Measurements from ENCODE around the gene SGPL1. TPM values are rescaled to one million over a fixed set of nuclear protein-coding genes. Genes with fewer than 3 reads are reported as not detected.

Gene SGPL1
- total RNA-seq, 4 donors from 2014 or later: 12.9 to 31.0 (median 21.3) TPM

DNA sequence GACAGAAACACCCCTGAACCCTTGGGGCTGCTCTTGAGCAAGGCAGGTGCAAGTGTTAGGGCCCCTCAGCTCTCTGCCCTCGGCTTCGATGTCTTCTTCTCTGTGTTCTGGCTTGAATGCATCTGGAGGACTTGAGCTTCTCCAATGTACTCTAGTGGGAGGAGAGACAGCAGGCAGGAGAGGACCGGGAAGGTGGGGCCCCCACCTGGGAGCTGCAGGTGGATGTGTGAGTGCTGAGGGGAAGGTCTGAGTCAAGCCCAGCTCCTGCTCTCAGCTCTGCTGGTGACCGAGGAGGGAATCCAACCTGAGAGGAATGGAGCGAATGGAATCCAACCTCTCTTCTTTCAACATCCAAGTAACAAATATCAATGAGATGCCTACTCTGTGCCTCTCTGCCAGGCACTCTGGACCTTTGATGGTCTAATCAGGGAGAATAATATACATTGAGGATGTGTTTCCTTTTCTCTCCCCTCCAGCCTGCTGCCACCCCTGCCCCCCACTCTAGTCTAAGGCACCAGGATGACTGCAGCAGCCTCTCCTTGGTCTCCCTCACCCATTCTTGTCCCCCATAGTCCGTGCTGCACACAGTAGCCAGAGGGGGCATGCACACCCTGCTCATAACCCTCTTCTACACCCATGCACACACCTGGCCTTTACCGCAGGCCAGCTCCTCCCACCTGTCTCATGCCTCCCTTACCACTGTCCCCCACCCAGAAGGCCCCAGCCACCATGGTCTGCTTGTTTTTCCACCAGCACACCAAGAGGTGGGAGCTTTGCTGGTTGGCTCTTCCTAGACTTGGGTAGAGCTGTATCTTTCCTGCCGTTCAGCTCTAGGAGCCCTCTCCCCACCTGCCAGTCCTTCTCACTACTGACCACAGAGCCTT, 44.2 kb upstream of the SGPL1 start:
- Histone ChIP-seq H3K4me3 (no peak overlapping the region), H3K27ac (replicated peaks in 1 of 4) (no peak overlapping the region), H3K27me3 (no peaks in the 10 kb centered on the region), H3K36me3 (no peaks in the 10 kb centered on the region), H3K9me3 (no peaks in the 10 kb centered on the region), H3K4me1 (no peaks in the 10 kb centered on the region)
- WGBS: 94% methylated on average over 8 of the region's 8 CpGs
- intact Hi-C loops (cut with DNase I): no loop called here
- TF ChIP-seq, protein P1, sequence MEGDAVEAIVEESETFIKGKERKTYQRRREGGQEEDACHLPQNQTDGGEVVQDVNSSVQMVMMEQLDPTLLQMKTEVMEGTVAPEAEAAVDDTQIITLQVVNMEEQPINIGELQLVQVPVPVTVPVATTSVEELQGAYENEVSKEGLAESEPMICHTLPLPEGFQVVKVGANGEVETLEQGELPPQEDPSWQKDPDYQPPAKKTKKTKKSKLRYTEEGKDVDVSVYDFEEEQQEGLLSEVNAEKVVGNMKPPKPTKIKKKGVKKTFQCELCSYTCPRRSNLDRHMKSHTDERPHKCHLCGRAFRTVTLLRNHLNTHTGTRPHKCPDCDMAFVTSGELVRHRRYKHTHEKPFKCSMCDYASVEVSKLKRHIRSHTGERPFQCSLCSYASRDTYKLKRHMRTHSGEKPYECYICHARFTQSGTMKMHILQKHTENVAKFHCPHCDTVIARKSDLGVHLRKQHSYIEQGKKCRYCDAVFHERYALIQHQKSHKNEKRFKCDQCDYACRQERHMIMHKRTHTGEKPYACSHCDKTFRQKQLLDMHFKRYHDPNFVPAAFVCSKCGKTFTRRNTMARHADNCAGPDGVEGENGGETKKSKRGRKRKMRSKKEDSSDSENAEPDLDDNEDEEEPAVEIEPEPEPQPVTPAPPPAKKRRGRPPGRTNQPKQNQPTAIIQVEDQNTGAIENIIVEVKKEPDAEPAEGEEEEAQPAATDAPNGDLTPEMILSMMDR (IDR thresholded peaks at IDR 0.05): no peak
- no peak for TF ChIP-seq POLR2AphosphoS5 (IDR thresholded peaks at IDR 0.05)
- TF ChIP-seq POLR2A (IDR thresholded peaks at IDR 0.05; ENCODE audit: low read depth): no peak
- TF ChIP-seq EP300 (IDR thresholded peaks at IDR 0.05): no peak
- DNase-seq (ENCODE audit: extremely low spot score): no peak

DNA sequence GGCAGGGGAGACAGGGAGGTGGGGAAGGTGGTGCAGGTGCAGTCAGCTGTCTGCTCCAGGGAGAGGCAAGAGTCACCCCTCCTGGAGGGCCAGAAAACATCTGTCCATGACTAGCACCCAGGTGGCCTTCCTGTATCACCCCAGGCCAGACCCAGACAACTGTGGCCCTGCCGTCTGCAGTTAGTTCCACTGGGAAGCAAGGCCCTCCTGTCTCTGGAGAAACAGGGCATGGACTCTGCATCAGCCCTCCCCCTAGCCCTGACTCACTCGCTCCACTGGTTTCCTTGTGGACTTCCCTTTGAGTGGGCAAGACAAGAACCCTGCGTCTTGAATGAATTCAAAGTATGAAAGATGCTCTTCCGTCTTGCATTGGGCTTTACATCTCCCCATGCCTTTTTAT, 43.1 kb upstream of the SGPL1 start:
- no peak for DNase-seq (ENCODE audit: extremely low spot score)
- intact Hi-C loops (cut with DNase I): no loop called here
- TF ChIP-seq, protein P1 (IDR thresholded peaks at IDR 0.05): no peak
- TF ChIP-seq POLR2A (IDR thresholded peaks at IDR 0.05; ENCODE audit: low read depth): no peak
- no peak for TF ChIP-seq EP300 (IDR thresholded peaks at IDR 0.05)
- no peak for TF ChIP-seq POLR2AphosphoS5 (IDR thresholded peaks at IDR 0.05)
- Histone ChIP-seq H3K4me1 (no peaks in the 10 kb centered on the region), H3K9me3 (no peaks in the 10 kb centered on the region), H3K36me3 (no peaks in the 10 kb centered on the region), H3K4me3 (no peak overlapping the region), H3K27ac (replicated peaks in 1 of 4) (no peak overlapping the region), H3K27me3 (no peaks in the 10 kb centered on the region)
- WGBS: 85% methylated on average over 3 of the region's 4 CpGs

DNA sequence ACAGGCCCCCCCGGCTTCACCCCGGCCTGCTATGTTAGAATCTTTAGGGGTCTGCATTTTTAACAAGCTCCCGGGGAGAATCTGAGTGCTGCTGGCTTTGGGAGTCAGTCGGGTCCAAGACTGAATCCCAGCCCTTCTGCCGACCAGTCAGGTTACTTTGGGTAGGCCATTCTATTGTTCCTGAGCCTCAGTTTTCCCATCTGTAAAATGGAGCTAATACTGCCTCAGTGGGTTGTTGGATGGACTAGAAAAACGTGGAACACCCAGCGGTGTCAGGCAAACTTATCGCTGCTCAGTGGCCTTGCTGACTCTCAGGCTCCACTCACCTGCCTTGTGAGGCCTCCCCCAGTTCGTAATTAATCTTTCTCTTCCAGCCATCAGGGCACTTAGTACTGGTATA, 42.3 kb upstream of the SGPL1 start:
- no peaks in the 10 kb centered on the region for H3K36me3 ChIP-seq
- DNase-seq (ENCODE audit: extremely low spot score): no peak
- no peaks in the 10 kb centered on the region for H3K9me3 ChIP-seq
- no peaks in the 10 kb centered on the region for H3K4me1 ChIP-seq
- no peak for TF ChIP-seq POLR2A (IDR thresholded peaks at IDR 0.05; ENCODE audit: low read depth)
- TF ChIP-seq, protein P1 (IDR thresholded peaks at IDR 0.05): no peak
- no peak for TF ChIP-seq EP300 (IDR thresholded peaks at IDR 0.05)
- no peak for TF ChIP-seq POLR2AphosphoS5 (IDR thresholded peaks at IDR 0.05)
- intact Hi-C loops (cut with DNase I): no loop called here
- 87% methylated on average over 8 of the region's 9 CpGs for WGBS
- H3K27me3 ChIP-seq: no peaks in the 10 kb centered on the region
- H3K27ac ChIP-seq (replicated peaks in 1 of 4): no peak overlapping the region
- no peak overlapping the region for H3K4me3 ChIP-seq

DNA sequence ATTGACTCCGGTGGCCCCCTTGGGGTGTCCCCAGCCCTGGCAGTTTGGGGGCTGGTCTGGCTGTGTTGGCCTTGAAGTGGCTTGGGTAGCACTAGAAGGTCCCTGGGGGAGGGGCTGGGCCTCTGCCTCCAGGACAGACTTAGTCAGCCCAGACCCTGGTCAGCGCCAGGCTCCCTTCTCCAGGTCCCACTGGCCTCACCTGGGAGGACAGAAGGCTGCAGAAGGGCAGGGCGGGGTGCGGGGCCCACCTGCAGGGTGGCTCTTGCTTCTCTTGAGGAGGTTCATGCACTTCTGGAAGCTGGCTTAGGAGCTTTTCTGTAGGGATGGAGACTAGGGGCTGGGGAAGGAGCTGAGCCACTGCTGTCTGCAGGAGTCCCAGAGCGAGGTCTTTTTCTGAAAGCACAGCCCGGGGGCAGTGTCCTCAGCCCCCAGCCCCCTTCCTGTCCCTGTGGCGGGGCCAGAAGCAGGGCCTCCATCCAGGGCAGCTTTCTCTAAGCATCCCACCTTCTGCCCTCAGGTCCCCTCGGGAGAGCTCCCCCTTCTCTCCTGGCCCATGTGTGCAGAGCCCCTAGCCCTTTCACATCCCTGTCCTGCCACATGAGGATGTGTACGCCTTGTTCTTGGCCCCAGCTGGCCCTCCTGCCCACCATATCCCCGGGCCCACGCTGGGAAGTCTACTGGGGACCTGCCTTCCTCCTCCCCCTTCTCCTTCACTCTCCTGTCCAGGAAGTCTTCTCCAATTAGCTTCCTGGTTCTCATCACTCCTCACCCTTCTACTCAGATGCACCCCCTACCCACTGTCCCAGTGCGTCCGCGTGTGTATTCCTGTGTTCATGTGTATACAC, 41.6 kb upstream of the SGPL1 start:
- intact Hi-C loops (cut with DNase I): no loop called here
- H3K27me3 ChIP-seq: no peaks in the 10 kb centered on the region
- no peaks in the 10 kb centered on the region for H3K9me3 ChIP-seq
- no peaks in the 10 kb centered on the region for H3K4me1 ChIP-seq
- 93% methylated on average over 12 of the region's 14 CpGs for WGBS
- no peak for DNase-seq (ENCODE audit: extremely low spot score)
- no peak overlapping the region for H3K27ac ChIP-seq (replicated peaks in 1 of 4)
- H3K36me3 ChIP-seq: no peaks in the 10 kb centered on the region
- TF ChIP-seq POLR2AphosphoS5 (IDR thresholded peaks at IDR 0.05): no peak
- H3K4me3 ChIP-seq: no peak overlapping the region

All from esophagus muscularis mucosa (tissue), 4 donors.